HL-60 (cell line): ENCODE results near the gene RAVER1.

Source experiments
- POLR2AphosphoS5 ChIP-seq: IDR thresholded peaks from 2 replicates; pipeline ENCODE4 v1.6.1; 2012; ENCODE audit warnings: low read depth
- SPI1 ChIP-seq: IDR thresholded peaks from 2 replicates; pipeline ENCODE4 v1.6.1; 2012; ENCODE audit warnings: low read depth, mild to moderate bottlenecking, borderline replicate concordance
- TF ChIP-seq, protein P1 (sequence below): IDR thresholded peaks from one replicate; pipeline ENCODE4 v1.5.1; 2011; ENCODE audit warnings: low read length, control low read depth, inconsistent platforms; ENCODE audit not compliant: insufficient read depth
- TF ChIP-seq, protein P2 (sequence below): IDR thresholded peaks from 2 replicates; pipeline ENCODE4 v1.6.1; 2012; ENCODE audit warnings: low read depth; ENCODE audit not compliant: insufficient replicate concordance

DNA sequence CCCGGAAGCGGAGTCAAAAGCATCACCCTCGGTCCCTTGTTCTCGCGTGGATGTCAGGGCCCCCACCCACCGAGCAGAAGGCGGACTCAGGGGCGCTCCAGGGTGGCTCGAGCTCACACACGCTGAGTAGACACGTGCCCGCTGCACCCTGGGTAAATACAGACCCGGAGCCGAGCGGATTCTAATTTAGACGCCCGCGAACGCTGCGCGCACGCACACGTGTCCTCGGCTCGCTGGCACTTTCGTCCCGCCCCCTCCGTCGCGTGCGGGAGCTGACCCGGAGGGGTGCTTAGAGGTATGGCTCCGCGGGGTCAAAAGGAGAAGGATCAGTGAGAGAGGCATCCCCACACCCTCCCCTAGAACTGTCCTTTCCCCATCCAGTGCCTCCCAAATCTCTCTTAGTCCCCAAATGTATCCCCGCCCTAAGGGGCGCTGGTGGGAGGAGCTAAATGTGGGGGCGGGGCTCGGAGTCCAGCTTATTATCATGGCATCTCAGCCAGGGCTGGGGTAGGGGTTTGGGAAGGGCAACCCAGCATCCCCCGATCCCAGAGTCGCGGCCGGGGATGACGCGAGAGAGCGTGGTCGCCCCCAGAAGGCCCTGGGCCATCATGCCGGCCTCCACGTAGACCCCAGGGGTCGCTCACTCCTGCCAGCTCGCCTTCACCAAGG lies 44.0 kb downstream of the RAVER1 start:
- TF ChIP-seq, protein P1, sequence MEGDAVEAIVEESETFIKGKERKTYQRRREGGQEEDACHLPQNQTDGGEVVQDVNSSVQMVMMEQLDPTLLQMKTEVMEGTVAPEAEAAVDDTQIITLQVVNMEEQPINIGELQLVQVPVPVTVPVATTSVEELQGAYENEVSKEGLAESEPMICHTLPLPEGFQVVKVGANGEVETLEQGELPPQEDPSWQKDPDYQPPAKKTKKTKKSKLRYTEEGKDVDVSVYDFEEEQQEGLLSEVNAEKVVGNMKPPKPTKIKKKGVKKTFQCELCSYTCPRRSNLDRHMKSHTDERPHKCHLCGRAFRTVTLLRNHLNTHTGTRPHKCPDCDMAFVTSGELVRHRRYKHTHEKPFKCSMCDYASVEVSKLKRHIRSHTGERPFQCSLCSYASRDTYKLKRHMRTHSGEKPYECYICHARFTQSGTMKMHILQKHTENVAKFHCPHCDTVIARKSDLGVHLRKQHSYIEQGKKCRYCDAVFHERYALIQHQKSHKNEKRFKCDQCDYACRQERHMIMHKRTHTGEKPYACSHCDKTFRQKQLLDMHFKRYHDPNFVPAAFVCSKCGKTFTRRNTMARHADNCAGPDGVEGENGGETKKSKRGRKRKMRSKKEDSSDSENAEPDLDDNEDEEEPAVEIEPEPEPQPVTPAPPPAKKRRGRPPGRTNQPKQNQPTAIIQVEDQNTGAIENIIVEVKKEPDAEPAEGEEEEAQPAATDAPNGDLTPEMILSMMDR = no peak
- TF ChIP-seq, protein P2, sequence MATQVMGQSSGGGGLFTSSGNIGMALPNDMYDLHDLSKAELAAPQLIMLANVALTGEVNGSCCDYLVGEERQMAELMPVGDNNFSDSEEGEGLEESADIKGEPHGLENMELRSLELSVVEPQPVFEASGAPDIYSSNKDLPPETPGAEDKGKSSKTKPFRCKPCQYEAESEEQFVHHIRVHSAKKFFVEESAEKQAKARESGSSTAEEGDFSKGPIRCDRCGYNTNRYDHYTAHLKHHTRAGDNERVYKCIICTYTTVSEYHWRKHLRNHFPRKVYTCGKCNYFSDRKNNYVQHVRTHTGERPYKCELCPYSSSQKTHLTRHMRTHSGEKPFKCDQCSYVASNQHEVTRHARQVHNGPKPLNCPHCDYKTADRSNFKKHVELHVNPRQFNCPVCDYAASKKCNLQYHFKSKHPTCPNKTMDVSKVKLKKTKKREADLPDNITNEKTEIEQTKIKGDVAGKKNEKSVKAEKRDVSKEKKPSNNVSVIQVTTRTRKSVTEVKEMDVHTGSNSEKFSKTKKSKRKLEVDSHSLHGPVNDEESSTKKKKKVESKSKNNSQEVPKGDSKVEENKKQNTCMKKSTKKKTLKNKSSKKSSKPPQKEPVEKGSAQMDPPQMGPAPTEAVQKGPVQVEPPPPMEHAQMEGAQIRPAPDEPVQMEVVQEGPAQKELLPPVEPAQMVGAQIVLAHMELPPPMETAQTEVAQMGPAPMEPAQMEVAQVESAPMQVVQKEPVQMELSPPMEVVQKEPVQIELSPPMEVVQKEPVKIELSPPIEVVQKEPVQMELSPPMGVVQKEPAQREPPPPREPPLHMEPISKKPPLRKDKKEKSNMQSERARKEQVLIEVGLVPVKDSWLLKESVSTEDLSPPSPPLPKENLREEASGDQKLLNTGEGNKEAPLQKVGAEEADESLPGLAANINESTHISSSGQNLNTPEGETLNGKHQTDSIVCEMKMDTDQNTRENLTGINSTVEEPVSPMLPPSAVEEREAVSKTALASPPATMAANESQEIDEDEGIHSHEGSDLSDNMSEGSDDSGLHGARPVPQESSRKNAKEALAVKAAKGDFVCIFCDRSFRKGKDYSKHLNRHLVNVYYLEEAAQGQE = no peak
- no peak for TF ChIP-seq SPI1
- TF ChIP-seq POLR2AphosphoS5 = no peak
